SH-SY5Y (cell line): Measurements from ENCODE around the gene PPP1R1B.

Experiments used
- GATA2 ChIP-seq: IDR thresholded peaks from 2 replicates; pipeline ENCODE4 v1.6.1; 2011; ENCODE audit warnings: mild to moderate bottlenecking, low read depth, low read length
- GATA3 ChIP-seq: IDR thresholded peaks from 2 replicates; pipeline ENCODE4 v1.6.1; 2011; ENCODE audit warnings: low read depth, mild to moderate bottlenecking, low read length, moderate library complexity

DNA sequence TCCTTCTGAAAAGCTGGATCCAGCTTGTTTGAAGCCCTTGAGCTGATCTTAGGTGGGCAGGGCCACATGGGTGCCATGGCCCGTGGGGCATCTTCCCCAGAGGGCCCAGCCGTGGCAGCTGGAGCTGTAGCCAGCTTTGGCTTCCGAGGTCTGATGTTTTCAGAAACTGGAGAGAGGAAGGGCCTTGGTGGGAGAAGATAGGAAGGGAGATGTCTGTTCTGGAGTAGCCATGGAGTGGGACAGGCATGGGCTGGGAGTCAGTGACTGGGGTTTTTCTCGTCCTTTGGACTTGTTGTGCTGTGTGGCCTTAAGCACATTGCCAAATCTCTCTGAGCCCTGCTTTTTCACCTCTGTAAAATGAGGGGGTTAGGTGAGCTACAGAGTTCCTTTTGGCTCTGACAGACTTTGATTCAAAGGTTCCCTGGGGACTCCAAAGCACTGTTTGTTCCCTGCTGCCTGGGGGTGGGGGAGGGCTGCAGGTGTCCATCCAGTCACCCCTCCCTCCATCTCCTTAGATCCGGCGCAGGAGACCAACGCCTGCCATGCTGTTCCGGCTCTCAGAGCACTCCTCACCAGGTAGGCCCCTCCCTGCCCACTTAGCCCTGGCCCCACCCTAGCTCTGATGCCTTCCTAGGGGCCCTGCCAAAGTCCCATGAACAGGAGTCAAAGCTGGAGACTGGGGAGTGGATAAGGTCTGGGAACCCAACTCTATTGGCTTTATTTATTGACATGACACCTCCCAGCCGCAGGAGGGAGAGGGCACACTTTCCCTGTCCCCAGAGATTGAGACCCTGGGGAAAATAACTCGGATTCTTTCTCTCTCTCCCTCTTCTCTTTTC lies 2.1 kb downstream of the PPP1R1B start:
- TF ChIP-seq GATA2 (no peak), GATA3 (no peak)
